ENCODE results near the gene MRPL28.
A peak's percentile ranks its signal among the peaks of the same experiment; 100 is the strongest.

Gene MRPL28

DNA sequence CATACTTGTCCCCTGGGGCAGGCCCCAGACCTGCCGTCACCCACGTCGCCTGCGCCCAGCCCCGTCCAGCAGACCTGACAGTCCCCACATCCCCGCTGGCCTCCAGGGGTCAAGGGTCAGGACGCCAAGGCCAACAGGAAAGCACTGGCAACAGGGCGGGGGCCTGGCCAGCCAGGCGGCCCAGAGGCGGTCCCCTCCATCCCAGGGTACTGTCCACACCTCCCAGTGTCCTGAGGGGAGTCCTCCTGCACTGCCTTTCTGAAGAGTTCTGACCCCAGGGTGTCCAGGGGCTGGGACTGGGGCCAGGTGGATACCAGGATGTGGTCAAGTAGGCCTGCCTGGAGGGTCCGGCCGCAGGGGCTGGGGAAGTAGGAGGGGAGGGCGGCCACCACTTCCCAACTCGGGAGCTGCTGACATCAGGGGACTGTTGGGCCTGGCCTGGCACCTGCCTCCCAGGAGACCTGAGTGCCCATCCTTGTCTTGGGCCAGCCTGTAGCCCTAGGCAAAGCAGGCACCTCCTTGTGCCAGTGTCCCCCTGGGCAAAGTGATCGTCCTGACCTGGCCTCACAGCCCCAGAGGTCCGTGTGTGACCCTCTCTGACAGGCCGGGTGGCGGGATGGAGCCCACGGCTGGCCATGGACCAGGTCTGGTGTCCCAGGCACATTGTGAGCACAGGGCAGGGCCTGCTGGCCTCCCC, 11.1 kb downstream of the MRPL28 start:
- no peaks in the 10 kb centered on the region for H3K9me3 Mint-ChIP-seq
- H3K36me3 Mint-ChIP-seq (ENCODE audit: low read depth): no peaks in the 10 kb centered on the region
- H3K27me3 Mint-ChIP-seq (ENCODE audit: low read depth): peaks cover 7% of the 10 kb centered on the region
- TF ChIP-seq, protein P1, sequence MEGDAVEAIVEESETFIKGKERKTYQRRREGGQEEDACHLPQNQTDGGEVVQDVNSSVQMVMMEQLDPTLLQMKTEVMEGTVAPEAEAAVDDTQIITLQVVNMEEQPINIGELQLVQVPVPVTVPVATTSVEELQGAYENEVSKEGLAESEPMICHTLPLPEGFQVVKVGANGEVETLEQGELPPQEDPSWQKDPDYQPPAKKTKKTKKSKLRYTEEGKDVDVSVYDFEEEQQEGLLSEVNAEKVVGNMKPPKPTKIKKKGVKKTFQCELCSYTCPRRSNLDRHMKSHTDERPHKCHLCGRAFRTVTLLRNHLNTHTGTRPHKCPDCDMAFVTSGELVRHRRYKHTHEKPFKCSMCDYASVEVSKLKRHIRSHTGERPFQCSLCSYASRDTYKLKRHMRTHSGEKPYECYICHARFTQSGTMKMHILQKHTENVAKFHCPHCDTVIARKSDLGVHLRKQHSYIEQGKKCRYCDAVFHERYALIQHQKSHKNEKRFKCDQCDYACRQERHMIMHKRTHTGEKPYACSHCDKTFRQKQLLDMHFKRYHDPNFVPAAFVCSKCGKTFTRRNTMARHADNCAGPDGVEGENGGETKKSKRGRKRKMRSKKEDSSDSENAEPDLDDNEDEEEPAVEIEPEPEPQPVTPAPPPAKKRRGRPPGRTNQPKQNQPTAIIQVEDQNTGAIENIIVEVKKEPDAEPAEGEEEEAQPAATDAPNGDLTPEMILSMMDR (IDR thresholded peaks at IDR 0.05; ENCODE audit: unreplicated experiment in 3 of 3): no peak
- H3K27ac Mint-ChIP-seq: no peak overlapping the region
- no peaks in the 10 kb centered on the region for H3K4me1 Mint-ChIP-seq
- no peak overlapping the region for H3K4me3 Mint-ChIP-seq

DNA sequence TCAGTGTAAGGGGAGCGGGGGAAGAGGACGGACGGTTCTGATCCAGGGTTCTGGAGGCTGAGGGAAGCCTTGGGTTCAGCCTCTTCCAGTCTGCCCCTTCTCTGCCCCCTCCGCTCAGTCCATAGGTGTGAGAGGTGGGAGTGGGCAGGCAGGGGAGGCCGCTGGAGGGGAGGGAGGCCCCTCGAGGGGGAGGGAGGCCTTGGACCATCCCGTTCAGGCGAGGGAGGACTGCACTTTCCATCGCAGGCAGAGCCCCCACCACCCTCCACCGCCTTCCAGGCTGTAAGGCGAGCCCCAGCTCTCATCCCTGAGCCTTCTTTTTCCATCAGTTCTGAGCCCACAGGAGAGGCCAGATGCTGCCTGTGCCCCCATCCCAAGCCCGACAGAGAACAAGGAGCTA, 13.6 kb downstream of the MRPL28 start:
- Mint-ChIP-seq H3K4me3 (no peak overlapping the region), H3K4me1 (no peaks in the 10 kb centered on the region), H3K36me3 (ENCODE audit: low read depth) (no peaks in the 10 kb centered on the region), H3K9me3 (no peaks in the 10 kb centered on the region), H3K27me3 (ENCODE audit: low read depth) (no peaks in the 10 kb centered on the region), H3K27ac (no peak overlapping the region)
- TF ChIP-seq, protein P1 (IDR thresholded peaks at IDR 0.05; ENCODE audit: unreplicated experiment in 3 of 3): no peak

DNA sequence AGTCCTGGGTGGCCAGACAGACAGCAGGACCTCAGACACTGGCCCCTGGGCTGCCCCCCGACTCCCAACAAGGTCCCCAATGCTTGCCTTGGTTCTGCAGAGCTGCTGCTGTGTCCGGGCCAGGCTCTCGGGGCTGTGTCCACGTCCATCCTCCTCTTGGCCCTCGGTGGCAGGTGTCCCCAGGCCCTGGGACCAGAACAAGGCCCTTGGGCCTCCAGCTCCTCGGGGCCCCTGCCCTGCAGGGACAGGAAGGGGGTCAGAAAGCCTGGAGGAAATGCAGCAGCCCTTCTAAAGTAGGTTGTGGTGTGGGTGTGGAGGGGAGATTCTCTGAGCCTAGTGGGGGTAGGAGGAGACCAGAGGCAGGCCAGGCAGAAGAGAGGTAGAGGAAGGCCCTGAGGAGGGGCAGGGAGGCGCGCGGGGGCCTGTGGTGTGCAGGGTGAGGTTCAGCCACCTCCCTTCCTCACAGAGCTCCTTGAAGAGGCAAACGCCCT, 15.3 kb downstream of the MRPL28 start:
- Mint-ChIP-seq H3K27ac (no peak overlapping the region), H3K9me3 (no peaks in the 10 kb centered on the region), H3K36me3 (ENCODE audit: low read depth) (peaks cover 5% of the 10 kb centered on the region), H3K27me3 (ENCODE audit: low read depth) (no peaks in the 10 kb centered on the region), H3K4me1 (peaks cover 7% of the 10 kb centered on the region), H3K4me3 (peak overlapping the region in 1 of 3 experiments; percentile 19)
- TF ChIP-seq, protein P1 (IDR thresholded peaks at IDR 0.05; ENCODE audit: unreplicated experiment in 3 of 3): no peak

DNA sequence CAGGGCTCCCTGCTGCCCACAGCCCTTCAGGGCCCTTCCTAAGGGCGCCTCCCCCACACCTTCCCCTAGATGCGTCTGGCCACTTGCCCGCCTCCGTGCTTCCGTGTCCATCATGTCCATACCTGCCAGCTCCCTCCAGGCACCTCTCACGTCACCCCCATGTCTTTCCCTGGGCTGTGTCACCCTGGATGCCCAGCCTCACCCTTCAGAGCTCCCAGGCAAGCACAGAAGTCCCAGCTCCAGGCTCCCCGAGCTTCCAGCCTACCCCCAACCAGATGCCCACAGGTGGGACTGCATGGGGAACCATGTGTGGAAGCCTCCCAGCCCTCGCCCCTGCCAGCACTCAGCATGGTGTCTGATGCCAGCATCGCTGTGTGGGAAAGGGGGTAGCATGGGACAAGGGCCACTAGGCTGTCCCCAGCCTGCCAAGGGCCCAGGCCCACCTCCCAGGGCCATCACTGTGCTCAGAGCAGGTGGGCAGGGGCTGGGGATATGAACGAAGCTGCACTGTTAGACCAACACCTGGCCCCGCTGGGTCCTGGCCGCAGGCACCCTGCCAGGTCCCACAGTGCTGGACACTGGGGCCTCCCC, 16.0 kb downstream of the MRPL28 start:
- peak overlapping the region; percentile 70 to 73 (median 72) for H3K4me3 Mint-ChIP-seq
- TF ChIP-seq, protein P1 (IDR thresholded peaks at IDR 0.05; ENCODE audit: unreplicated experiment in 3 of 3): no peak
- peaks cover 5% of the 10 kb centered on the region for H3K36me3 Mint-ChIP-seq (ENCODE audit: low read depth)
- peaks cover 9% of the 10 kb centered on the region for H3K4me1 Mint-ChIP-seq
- H3K27ac Mint-ChIP-seq: peak overlapping the region in 1 of 3 experiments; percentile 30
- H3K9me3 Mint-ChIP-seq: no peaks in the 10 kb centered on the region
- no peaks in the 10 kb centered on the region for H3K27me3 Mint-ChIP-seq (ENCODE audit: low read depth)

DNA sequence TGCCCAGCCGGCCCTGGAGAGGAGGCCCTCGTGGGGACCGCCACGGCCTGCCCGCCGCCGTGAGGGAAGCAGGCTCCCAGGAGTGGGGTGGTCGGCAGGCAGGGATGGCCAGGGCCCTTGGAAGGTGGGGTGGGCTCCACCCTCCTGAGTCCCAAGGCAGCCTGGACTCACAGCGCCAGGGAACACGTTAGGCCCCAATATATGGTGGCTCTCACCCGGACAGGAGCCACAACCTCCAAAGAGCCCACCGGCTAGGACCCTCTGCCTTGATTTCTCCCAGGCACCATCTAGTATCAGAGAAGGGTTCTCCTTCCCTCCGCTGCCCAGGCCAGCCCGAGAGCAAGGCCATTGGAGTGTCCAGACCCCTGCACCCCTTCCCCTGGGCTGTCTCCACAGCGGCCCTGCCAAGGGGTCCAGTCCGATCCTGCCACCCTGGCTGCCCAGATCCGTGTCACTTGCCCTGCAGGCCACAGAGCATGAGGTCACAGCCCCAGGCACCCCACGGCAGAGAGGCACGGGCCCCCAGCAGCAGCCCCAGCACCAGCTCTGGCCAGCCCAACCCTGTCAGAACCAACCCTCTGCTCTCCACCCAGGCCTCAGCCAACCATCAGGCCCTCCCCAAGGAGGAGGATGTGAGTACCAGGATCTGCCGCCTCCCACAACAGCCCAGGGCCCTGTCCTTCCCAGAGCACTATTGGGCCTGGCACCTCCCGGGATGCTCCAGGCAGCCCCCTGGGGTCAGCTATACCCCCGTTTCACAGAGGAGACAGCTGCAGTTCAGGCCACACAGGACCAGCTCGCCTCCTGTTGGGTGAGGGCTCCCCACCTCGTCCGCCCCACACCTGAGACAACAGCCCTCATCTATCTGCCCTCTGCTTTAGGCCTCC, 16.7 kb downstream of the MRPL28 start:
- peak overlapping the region; percentile 70 to 73 (median 72) for H3K4me3 Mint-ChIP-seq
- peaks cover 5% of the 10 kb centered on the region for H3K36me3 Mint-ChIP-seq (ENCODE audit: low read depth)
- H3K4me1 Mint-ChIP-seq: peaks cover 12% of the 10 kb centered on the region
- TF ChIP-seq, protein P1 (IDR thresholded peaks at IDR 0.05; ENCODE audit: unreplicated experiment in 3 of 3): no peak
- H3K9me3 Mint-ChIP-seq: no peaks in the 10 kb centered on the region
- peak overlapping the region in 1 of 3 experiments; percentile 30 for H3K27ac Mint-ChIP-seq
- H3K27me3 Mint-ChIP-seq (ENCODE audit: low read depth): no peaks in the 10 kb centered on the region
